ENCODE measurements around the gene ACTR3C.

DNA sequence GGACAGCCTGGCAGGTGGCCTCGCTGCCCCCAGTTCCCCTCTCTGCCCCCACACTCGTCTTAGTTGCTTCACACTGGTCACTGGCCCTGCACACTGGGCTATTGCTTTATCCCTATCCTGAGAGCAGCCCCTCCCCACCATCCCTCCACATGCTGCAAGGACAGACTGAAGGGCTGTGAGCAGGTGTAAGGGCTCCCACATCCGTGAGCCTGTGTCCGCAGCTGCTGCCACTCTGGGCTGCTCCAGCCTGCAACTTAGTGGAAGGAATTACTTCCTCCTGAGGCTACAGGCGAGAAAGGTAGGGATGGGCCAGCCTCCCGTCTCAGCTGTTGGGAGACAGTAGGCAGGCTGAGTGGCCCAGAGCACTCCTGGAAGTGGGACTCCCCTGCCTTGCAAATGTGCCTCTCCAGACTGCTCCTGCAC lies 14.3 kb upstream of the ACTR3C start:
- TF ChIP-seq CTCF (IDR thresholded peaks at IDR 0.05) (no peak), POLR2A (IDR thresholded peaks at IDR 0.05) (no peak)

Measured in testis (tissue), 2 donors.